MCF 10A (cell line): ENCODE measurements around the gene STUB1. TPM values are rescaled to one million over a fixed set of nuclear protein-coding genes. Genes with fewer than 3 reads are reported as not detected.

Experiments
- BruUV-seq: library from RNA; stranded (reverse); fragments of 400-500 nt; replicated peaks from 2 replicates; lab custom pipeline; 2021; lab: Mats Ljungman, UMichigan
- CTCF ChIA-PET: fragments of 300-600 bp; sonication (Branson Sonifier 250); formaldehyde crosslinking; extraction: SDS; loops from one replicate; lab custom pipeline; 2021; ENCODE audit warnings: antibody characterized with exemption, inconsistent platforms; lab: Yijun Ruan, JAX
- POLR2A ChIA-PET: fragments of 300-600, 350-650 bp; sonication (Branson Sonifier 250); formaldehyde crosslinking; extraction: SDS; loops from one replicate; lab custom pipeline; 2020; ENCODE audit warnings: antibody characterized with exemption, inconsistent platforms; lab: Yijun Ruan, JAX
- DNase-seq: peaks from one replicate; pipeline ENCODE4 v3.0.0-alpha.2; 2018; ENCODE audit not compliant: unreplicated experiment
- H3K27ac Mint-ChIP-seq: one replicate; pipeline ENCODE4 v1.8.0; 2022; ENCODE audit warnings: mild to moderate bottlenecking, low read depth, mixed read lengths; ENCODE audit not compliant: unreplicated experiment
- H3K27me3 Mint-ChIP-seq: one replicate; pipeline ENCODE4 v1.8.0; 2022; ENCODE audit warnings: mixed read lengths; ENCODE audit not compliant: insufficient read depth, unreplicated experiment
- H3K36me3 Mint-ChIP-seq: one replicate; pipeline ENCODE4 v1.8.0; 2022; ENCODE audit warnings: mild to moderate bottlenecking, moderate library complexity, mixed read lengths; ENCODE audit not compliant: insufficient read depth, unreplicated experiment
- H3K4me1 Mint-ChIP-seq: one replicate; pipeline ENCODE4 v1.8.0; 2022; ENCODE audit warnings: mixed read lengths; ENCODE audit not compliant: insufficient read depth, unreplicated experiment
- H3K4me3 Mint-ChIP-seq: one replicate; pipeline ENCODE4 v1.8.0; 2022; ENCODE audit warnings: mild to moderate bottlenecking, moderate library complexity, mixed read lengths; ENCODE audit not compliant: unreplicated experiment
- H3K9me3 Mint-ChIP-seq: one replicate; pipeline ENCODE4 v1.8.0; 2022; ENCODE audit warnings: mixed read lengths; ENCODE audit not compliant: unreplicated experiment
- intact Hi-C: fragments of 100-400 bp; cut with micrococcal nuclease; formaldehyde crosslinking; loops from 2 replicates; pipeline ENCODE4 v1.14.1; 2022
- total RNA-seq: library from RNA; stranded (reverse); gene quantifications from 2 replicates; pipeline ENCODE4 v1.2.3, GENCODE V29; 2022
- TF ChIP-seq, protein P1 (sequence below): fragments of 200-600 bp; IDR thresholded peaks from one replicate; pipeline ENCODE4 v1.8.0; 2022; ENCODE audit warnings: antibody characterized with exemption, mild to moderate bottlenecking; ENCODE audit not compliant: unreplicated experiment

The STUB1 gene
- total RNA-seq, 1 experiment from 2014 or later: 124 TPM

GRCh38 chr16:708019-708418 lies 27.8 kb downstream of the STUB1 start:
- ChIA-PET POLR2A (interaction anchor here (0.7 to 2.9 kb wide), 11 partner anchors 8 to 114 kb away, joined by 3 to 25 read pairs (median 6); partner anchors contain the start of genes ANTKMT, CCDC78, CIAO3 and HAGHL), CTCF (interaction anchor here (0.7 to 2.9 kb wide), 11 partner anchors 8 to 351 kb away, joined by 3 to 15 read pairs (median 4); partner anchors contain the start of genes ANTKMT, CCDC78 and METRN)
- BruUV-seq: no TSS peak
- Mint-ChIP-seq H3K9me3 (no peaks in the 10 kb centered on the region), H3K4me1 (peaks cover 24% of the 10 kb centered on the region), H3K4me3 (peak overlapping the region; percentile 59), H3K27me3 (no peaks in the 10 kb centered on the region), H3K27ac (peak overlapping the region; percentile 67), H3K36me3 (peaks cover 8% of the 10 kb centered on the region)
- TF ChIP-seq, protein P1, sequence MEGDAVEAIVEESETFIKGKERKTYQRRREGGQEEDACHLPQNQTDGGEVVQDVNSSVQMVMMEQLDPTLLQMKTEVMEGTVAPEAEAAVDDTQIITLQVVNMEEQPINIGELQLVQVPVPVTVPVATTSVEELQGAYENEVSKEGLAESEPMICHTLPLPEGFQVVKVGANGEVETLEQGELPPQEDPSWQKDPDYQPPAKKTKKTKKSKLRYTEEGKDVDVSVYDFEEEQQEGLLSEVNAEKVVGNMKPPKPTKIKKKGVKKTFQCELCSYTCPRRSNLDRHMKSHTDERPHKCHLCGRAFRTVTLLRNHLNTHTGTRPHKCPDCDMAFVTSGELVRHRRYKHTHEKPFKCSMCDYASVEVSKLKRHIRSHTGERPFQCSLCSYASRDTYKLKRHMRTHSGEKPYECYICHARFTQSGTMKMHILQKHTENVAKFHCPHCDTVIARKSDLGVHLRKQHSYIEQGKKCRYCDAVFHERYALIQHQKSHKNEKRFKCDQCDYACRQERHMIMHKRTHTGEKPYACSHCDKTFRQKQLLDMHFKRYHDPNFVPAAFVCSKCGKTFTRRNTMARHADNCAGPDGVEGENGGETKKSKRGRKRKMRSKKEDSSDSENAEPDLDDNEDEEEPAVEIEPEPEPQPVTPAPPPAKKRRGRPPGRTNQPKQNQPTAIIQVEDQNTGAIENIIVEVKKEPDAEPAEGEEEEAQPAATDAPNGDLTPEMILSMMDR: no peak
- no peak for DNase-seq
- intact Hi-C loops: no loop called here

DNA sequence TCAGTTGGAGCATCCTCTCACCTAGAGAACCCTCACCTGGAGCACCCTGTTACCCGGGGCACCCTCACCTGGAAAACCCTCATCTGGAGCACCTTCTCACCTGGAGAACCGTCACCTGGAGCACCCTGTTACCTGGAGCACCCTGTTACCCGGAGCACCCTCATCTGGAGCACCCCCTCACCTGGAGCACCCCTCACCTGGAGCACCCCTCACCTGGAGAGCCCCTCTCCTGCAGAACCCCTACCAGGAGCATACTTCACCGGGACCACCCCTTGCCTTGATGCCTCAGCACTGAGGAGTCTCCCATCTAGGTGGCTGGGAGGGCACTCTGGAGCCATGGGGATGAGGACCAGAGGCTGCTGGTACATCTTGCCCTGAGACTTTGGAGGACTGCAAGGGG lies 28.7 kb downstream of the STUB1 start:
- TF ChIP-seq, protein P1: no peak
- H3K27ac Mint-ChIP-seq: no peak overlapping the region
- DNase-seq: no peak
- no peaks in the 10 kb centered on the region for H3K9me3 Mint-ChIP-seq
- BruUV-seq: no TSS peak
- intact Hi-C loops: no loop called here
- peak overlapping the region; percentile 16 for H3K4me3 Mint-ChIP-seq
- ChIA-PET CTCF (interaction anchor here (0.5 to 3.9 kb wide), 6 partner anchors 11 to 397 kb away, joined by 3 to 34 read pairs (median 8); no protein-coding TSS in a partner anchor), POLR2A (interaction anchor here (1.0 to 8.8 kb wide), 7 partner anchors 11 to 41 kb away, joined by 3 to 124 read pairs (median 8); partner anchors contain the start of genes ANTKMT, CCDC78, CIAO3 and HAGHL)
- H3K4me1 Mint-ChIP-seq: peaks cover 24% of the 10 kb centered on the region
- H3K36me3 Mint-ChIP-seq: peaks cover 4% of the 10 kb centered on the region
- H3K27me3 Mint-ChIP-seq: no peaks in the 10 kb centered on the region

GRCh38 chr16:709566-710499 lies 29.6 kb downstream of the STUB1 start:
- peak overlapping the region; percentile 5 for H3K27ac Mint-ChIP-seq
- intact Hi-C loops: loop anchor here (2.0 kb wide), 1 partner anchor 345 kb away; no protein-coding TSS in a partner anchor
- peak overlapping the region; percentile 46 for H3K4me3 Mint-ChIP-seq
- H3K4me1 Mint-ChIP-seq: peaks cover 24% of the 10 kb centered on the region
- H3K36me3 Mint-ChIP-seq: peaks cover 4% of the 10 kb centered on the region
- H3K27me3 Mint-ChIP-seq: no peaks in the 10 kb centered on the region
- DNase-seq: no peak
- ChIA-PET POLR2A (interaction anchor here (0.6 to 8.8 kb wide), 5 partner anchors 14 to 67 kb away, joined by 3 to 124 read pairs (median 3); partner anchors contain the start of genes ANTKMT, CCDC78, CIAO3 and HAGHL), CTCF (interaction anchor here (0.5 to 3.9 kb wide), 9 partner anchors 10 to 347 kb away, joined by 3 to 34 read pairs (median 4); partner anchors contain the start of genes CHTF18 and RPUSD1)
- H3K9me3 Mint-ChIP-seq: no peaks in the 10 kb centered on the region
- BruUV-seq: no TSS peak
- TF ChIP-seq, protein P1: no peak
